Jurkat, Clone E6-1 (cell line): ENCODE results near the gene MAP3K21.

Experiments used
- DNase-seq: peaks from one replicate; pipeline ENCODE4 v3.0.0-alpha.2; 2011; ENCODE audit warnings: low read depth, low spot score
- H3K4me3 ChIP-seq: 2 replicates; pipeline ENCODE4 v1.5.1; 2011; ENCODE audit warnings: mild to moderate bottlenecking, low read length, control low read depth, moderate library complexity

Gene MAP3K21

GRCh38 chr1:233376382-233377110 is 49.0 kb downstream of the MAP3K21 start:
- DNase-seq: no peak
- no peak overlapping the region for H3K4me3 ChIP-seq

GRCh38 chr1:233379869-233380438 is 52.4 kb downstream of the MAP3K21 start:
- no peak overlapping the region for H3K4me3 ChIP-seq
- no peak for DNase-seq

GRCh38 chr1:233381806-233382205 is 54.3 kb downstream of the MAP3K21 start:
- H3K4me3 ChIP-seq: no peak overlapping the region
- no peak for DNase-seq

- DNase-seq: no peak
- H3K4me3 ChIP-seq: no peak overlapping the region
Measured at GRCh38 chr1:233383984-233384383, 56.5 kb downstream of the MAP3K21 start.

GRCh38 chr1:233386336-233386735 is 58.8 kb downstream of the MAP3K21 start:
- no peak overlapping the region for H3K4me3 ChIP-seq
- no peak for DNase-seq

- H3K4me3 ChIP-seq: no peak overlapping the region
- DNase-seq: no peak
Measured at GRCh38 chr1:233387585-233387984, 60.1 kb downstream of the MAP3K21 start.

GRCh38 chr1:233389169-233389568 is 61.6 kb downstream of the MAP3K21 start:
- H3K4me3 ChIP-seq: no peak overlapping the region
- no peak for DNase-seq

GRCh38 chr1:233389893-233390292 is 62.4 kb downstream of the MAP3K21 start:
- no peak overlapping the region for H3K4me3 ChIP-seq
- DNase-seq: peak; percentile 8

GRCh38 chr1:233390842-233391737 is 63.6 kb downstream of the MAP3K21 start:
- H3K4me3 ChIP-seq: no peak overlapping the region
- DNase-seq: no peak

GRCh38 chr1:233393084-233393840 is 65.7 kb downstream of the MAP3K21 start:
- H3K4me3 ChIP-seq: no peak overlapping the region
- DNase-seq: no peak

GRCh38 chr1:233393926-233394680 is 66.6 kb downstream of the MAP3K21 start:
- DNase-seq: no peak
- no peak overlapping the region for H3K4me3 ChIP-seq

- DNase-seq: peak; percentile 68
Measured at GRCh38 chr1:233394860-233395717, 67.6 kb downstream of the MAP3K21 start.

GRCh38 chr1:233395863-233396646 is 68.5 kb downstream of the MAP3K21 start:
- H3K4me3 ChIP-seq: no peak overlapping the region
- DNase-seq: no peak

More at GRCh38 chr1:233394860-233395717, 67.6 kb downstream of the MAP3K21 start:
- no peak overlapping the region for H3K4me3 ChIP-seq

GRCh38 chr1:233406339-233406960 is 78.9 kb downstream of the MAP3K21 start:
- H3K4me3 ChIP-seq: no peak overlapping the region
- DNase-seq: no peak

- DNase-seq: no peak
- no peak overlapping the region for H3K4me3 ChIP-seq
Measured at GRCh38 chr1:233406994-233407631, 79.6 kb downstream of the MAP3K21 start.

- no peak for DNase-seq
- no peak overlapping the region for H3K4me3 ChIP-seq
Measured at GRCh38 chr1:233409540-233409939, 82.0 kb downstream of the MAP3K21 start.
